ENCODE results near the gene S100A1.

DNA sequence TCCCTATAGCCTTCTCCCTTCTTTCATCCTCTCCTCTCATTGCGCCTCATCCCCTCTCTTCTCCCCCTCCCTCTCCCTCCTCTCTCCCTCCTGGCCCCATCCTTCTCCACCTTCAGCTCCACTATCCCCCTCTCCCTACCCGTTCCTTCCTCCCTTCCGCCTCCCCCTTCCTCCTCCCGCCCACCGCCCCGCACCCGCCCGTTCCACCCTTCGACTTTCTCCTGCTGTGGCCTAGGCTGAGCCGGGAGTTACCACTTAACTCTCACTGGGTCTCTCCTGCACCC, 51.8 kb downstream of the S100A1 start:
- no peak for TF ChIP-seq EZH2phosphoT487 (IDR thresholded peaks at IDR 0.05; ENCODE audit: borderline replicate concordance, low read length)
- TF ChIP-seq, protein P1, sequence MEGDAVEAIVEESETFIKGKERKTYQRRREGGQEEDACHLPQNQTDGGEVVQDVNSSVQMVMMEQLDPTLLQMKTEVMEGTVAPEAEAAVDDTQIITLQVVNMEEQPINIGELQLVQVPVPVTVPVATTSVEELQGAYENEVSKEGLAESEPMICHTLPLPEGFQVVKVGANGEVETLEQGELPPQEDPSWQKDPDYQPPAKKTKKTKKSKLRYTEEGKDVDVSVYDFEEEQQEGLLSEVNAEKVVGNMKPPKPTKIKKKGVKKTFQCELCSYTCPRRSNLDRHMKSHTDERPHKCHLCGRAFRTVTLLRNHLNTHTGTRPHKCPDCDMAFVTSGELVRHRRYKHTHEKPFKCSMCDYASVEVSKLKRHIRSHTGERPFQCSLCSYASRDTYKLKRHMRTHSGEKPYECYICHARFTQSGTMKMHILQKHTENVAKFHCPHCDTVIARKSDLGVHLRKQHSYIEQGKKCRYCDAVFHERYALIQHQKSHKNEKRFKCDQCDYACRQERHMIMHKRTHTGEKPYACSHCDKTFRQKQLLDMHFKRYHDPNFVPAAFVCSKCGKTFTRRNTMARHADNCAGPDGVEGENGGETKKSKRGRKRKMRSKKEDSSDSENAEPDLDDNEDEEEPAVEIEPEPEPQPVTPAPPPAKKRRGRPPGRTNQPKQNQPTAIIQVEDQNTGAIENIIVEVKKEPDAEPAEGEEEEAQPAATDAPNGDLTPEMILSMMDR (IDR thresholded peaks at IDR 0.05; ENCODE audit: low read depth, low read length, poor library complexity, severe bottlenecking): no peak
